Measurements from ENCODE around the gene TPM2. TPM values are rescaled to one million over a fixed set of nuclear protein-coding genes. Genes with fewer than 3 reads are reported as not detected.

Gene TPM2
- polyA plus RNA-seq, 1 of the 3 experiments (the other 2 are of a cell fraction), result 620 TPM

DNA sequence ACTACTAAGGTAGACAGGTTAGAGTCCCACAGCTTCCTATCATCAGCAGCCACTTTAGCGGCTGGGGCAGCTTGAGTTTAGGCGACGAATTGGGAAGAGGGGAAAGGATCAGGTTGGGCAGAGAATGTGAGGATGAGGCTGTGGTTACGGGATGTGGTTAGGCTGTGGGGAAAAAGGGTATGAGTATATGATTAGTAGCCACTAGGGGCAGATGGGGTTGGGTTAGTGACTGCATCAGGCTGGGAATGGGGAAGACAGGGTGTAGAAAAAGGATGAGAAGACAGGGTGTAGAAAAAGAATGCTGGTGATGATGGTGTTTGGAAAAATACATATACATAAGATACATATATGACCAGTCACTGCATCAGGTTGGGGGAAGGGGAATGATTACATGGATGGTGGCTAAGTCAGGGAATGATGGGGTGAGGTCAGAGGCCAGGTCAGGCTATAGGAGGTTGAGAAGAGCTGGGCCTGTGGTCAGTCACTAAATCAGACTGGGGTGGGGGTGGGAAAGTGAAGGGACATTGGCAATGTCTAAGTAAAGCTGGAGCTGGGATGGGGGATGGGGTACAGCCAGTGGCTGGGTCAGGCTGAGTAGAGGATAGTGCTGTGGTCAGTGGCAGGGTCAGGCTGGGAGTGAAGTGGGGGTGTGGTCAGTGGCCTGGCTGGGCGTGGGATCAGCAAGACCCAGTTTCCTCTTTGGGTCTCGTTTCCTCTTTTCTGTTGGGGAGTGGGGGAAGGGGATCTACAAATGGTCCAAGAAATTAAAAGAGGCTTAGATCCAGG is 40.2 kb upstream of the TPM2 start:
- Histone ChIP-seq H4K20me1 (ENCODE audit: insufficient read depth) (peaks cover 18% of the 10 kb centered on the region), H3K9me3 (no peaks in the 10 kb centered on the region), H3K4me1 (ENCODE audit: control insufficient read depth in 1 of 2, insufficient read depth in 2 of 2, low read depth in 1 of 2, low read length in 1 of 2) (peaks cover 38 to 43% of the 10 kb centered on the region in 2 experiments), H3F3A (replicated peaks; ENCODE audit: insufficient read depth) (peaks cover 52% of the 10 kb centered on the region), H3K27me3 (ENCODE audit: insufficient read depth) (no peaks in the 10 kb centered on the region), H3K36me3 (replicated peaks in 1 of 2; ENCODE audit: control insufficient read depth in 1 of 2, insufficient read depth in 2 of 2, low read length in 1 of 2) (peaks cover 15 to 25% of the 10 kb centered on the region in 2 experiments), H3K4me2 (peak overlapping the region; percentile 91), H2AFZ (ENCODE audit: low read depth) (no peak overlapping the region), H3K9ac (peak overlapping the region; percentile 94; the same call in 1 of the 2 replicates), H3K9me2 (no peaks in the 10 kb centered on the region), H3K79me2 (ENCODE audit: insufficient read depth) (peaks cover 90% of the 10 kb centered on the region), H3K4me3 (ENCODE audit: low read depth in 2 of 2, low read length in 1 of 2) (peak overlapping the region; percentile 89 to 96; a peak in 3 of 4 replicates), H3K27ac (ENCODE audit: low read depth in 2 of 2, low read length in 1 of 2) (peak overlapping the region; percentile 68 to 94; a peak in 3 of 4 replicates)
- TF ChIP-seq NRF1 (IDR thresholded peaks at IDR 0.05; ENCODE audit: low read depth, low read length) (no peak), RFX5 (IDR thresholded peaks at IDR 0.05; ENCODE audit: low read length) (no peak), RCOR1 (IDR thresholded peaks at IDR 0.05; ENCODE audit: low read length) (no peak), TEAD4 (IDR thresholded peaks at IDR 0.05; ENCODE audit: borderline replicate concordance, insufficient read depth) (no peak), USF1 (IDR thresholded peaks at IDR 0.05; ENCODE audit: borderline replicate concordance, low read depth) (no peak; the same call in 1 of the 2 replicates), EZH2phosphoT487 (IDR thresholded peaks at IDR 0.05; ENCODE audit: borderline replicate concordance, low read depth) (no peak), MXI1 (IDR thresholded peaks at IDR 0.05; ENCODE audit: low read depth, low read length) (no peak), SMC3 (IDR thresholded peaks at IDR 0.05; ENCODE audit: low read depth, low read length) (0 out of 2 replicates have a peak, but pooled peaks have one; percentile 9), TAF1 (IDR thresholded peaks at IDR 0.05; ENCODE audit: borderline replicate concordance, low read depth, low read length) (no peak), SIN3A (IDR thresholded peaks at IDR 0.05; ENCODE audit: borderline replicate concordance, low read depth, low read length) (no peak), USF2 (IDR thresholded peaks at IDR 0.05; ENCODE audit: borderline replicate concordance, low read depth, low read length) (no peak), NFIC (IDR thresholded peaks at IDR 0.05; ENCODE audit: borderline replicate concordance) (no peak), YY1 (IDR thresholded peaks at IDR 0.05; ENCODE audit: low read depth) (no peak), RAD21 (IDR thresholded peaks at IDR 0.05; ENCODE audit: low read length) (peak; percentile 36; the same call in 1 of the 2 replicates), FOXJ3 (CRISPR knock-in tag; IDR thresholded peaks at IDR 0.05) (no peak)
- TF ChIP-seq, protein P1, sequence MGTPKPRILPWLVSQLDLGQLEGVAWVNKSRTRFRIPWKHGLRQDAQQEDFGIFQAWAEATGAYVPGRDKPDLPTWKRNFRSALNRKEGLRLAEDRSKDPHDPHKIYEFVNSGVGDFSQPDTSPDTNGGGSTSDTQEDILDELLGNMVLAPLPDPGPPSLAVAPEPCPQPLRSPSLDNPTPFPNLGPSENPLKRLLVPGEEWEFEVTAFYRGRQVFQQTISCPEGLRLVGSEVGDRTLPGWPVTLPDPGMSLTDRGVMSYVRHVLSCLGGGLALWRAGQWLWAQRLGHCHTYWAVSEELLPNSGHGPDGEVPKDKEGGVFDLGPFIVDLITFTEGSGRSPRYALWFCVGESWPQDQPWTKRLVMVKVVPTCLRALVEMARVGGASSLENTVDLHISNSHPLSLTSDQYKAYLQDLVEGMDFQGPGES (IDR thresholded peaks at IDR 0.05; ENCODE audit: low read depth, low read length), result no peak
- TF ChIP-seq, protein P2, sequence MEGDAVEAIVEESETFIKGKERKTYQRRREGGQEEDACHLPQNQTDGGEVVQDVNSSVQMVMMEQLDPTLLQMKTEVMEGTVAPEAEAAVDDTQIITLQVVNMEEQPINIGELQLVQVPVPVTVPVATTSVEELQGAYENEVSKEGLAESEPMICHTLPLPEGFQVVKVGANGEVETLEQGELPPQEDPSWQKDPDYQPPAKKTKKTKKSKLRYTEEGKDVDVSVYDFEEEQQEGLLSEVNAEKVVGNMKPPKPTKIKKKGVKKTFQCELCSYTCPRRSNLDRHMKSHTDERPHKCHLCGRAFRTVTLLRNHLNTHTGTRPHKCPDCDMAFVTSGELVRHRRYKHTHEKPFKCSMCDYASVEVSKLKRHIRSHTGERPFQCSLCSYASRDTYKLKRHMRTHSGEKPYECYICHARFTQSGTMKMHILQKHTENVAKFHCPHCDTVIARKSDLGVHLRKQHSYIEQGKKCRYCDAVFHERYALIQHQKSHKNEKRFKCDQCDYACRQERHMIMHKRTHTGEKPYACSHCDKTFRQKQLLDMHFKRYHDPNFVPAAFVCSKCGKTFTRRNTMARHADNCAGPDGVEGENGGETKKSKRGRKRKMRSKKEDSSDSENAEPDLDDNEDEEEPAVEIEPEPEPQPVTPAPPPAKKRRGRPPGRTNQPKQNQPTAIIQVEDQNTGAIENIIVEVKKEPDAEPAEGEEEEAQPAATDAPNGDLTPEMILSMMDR (IDR thresholded peaks at IDR 0.05), result peak; percentile 67
- TF ChIP-seq, protein P3, sequence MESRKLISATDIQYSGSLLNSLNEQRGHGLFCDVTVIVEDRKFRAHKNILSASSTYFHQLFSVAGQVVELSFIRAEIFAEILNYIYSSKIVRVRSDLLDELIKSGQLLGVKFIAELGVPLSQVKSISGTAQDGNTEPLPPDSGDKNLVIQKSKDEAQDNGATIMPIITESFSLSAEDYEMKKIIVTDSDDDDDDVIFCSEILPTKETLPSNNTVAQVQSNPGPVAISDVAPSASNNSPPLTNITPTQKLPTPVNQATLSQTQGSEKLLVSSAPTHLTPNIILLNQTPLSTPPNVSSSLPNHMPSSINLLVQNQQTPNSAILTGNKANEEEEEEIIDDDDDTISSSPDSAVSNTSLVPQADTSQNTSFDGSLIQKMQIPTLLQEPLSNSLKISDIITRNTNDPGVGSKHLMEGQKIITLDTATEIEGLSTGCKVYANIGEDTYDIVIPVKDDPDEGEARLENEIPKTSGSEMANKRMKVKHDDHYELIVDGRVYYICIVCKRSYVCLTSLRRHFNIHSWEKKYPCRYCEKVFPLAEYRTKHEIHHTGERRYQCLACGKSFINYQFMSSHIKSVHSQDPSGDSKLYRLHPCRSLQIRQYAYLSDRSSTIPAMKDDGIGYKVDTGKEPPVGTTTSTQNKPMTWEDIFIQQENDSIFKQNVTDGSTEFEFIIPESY (IDR thresholded peaks at IDR 0.05; ENCODE audit: borderline replicate concordance, low read depth), result no peak
- POLR2A ChIA-PET, result interaction anchor here (1.6 to 3.1 kb wide), 2 partner anchors 19 to 54 kb away, joined by 6 to 28 read pairs; partner anchors contain the start of genes GBA2 and RGP1
- peak; percentile 76 for DNase-seq
- CTCF ChIA-PET, result interaction anchor here (0.6 to 9.7 kb wide), 14 partner anchors 15 to 84 kb away, joined by 3 to 103 read pairs (median 4); partner anchors contain the start of genes ARHGEF39, CA9, CCDC107 and RMRP
- WGBS (ENCODE audit: low lambda C conversion rate), result 44% methylated on average over 6 of the region's 6 CpGs

Measured in SK-N-SH (cell line).